ENCODE data around the gene EHBP1.

Gene EHBP1

GRCh38 chr2:63046552-63046951, 341.0 kb downstream of the EHBP1 start:
- Histone ChIP-seq H3K4me2 (ENCODE audit: low read depth, low read length, poor library complexity, severe bottlenecking) (no peak overlapping the region), H3K36me3 (ENCODE audit: insufficient read depth, low read length) (no peaks in the 10 kb centered on the region), H3F3A (ENCODE audit: low read depth) (no peaks in the 10 kb centered on the region), H3K9me2 (replicated peaks; ENCODE audit: low read depth, low read length) (no peaks in the 10 kb centered on the region), H4K20me1 (ENCODE audit: insufficient read depth, low read length, poor library complexity, severe bottlenecking) (no peaks in the 10 kb centered on the region), H3K4me1 (ENCODE audit: insufficient read depth, low read length, poor library complexity, severe bottlenecking) (no peaks in the 10 kb centered on the region), H3K79me2 (ENCODE audit: insufficient read depth, low read length) (peaks cover 8% of the 10 kb centered on the region; the same call in 1 of the 2 replicates), H2AFZ (ENCODE audit: low read length) (no peak overlapping the region), H3K9ac (ENCODE audit: low read depth, low read length, poor library complexity, severe bottlenecking) (no peak overlapping the region), H3K27me3 (ENCODE audit: insufficient read depth, low read length, poor library complexity, severe bottlenecking) (no peaks in the 10 kb centered on the region), H3K4me3 (ENCODE audit: low read length, poor library complexity, severe bottlenecking) (no peak overlapping the region), H3K9me3 (ENCODE audit: insufficient read depth, low read depth, low read length) (no peaks in the 10 kb centered on the region)
- TF ChIP-seq EZH2phosphoT487 (IDR thresholded peaks at IDR 0.05; ENCODE audit: borderline replicate concordance), result no peak
- no peak for TF ChIP-seq CTCF (conservative IDR thresholded peaks at IDR 0.05; ENCODE audit: low read length)

GRCh38 chr2:63046961-63047320, 341.4 kb downstream of the EHBP1 start:
- no peaks in the 10 kb centered on the region for H3K9me3 ChIP-seq (ENCODE audit: insufficient read depth, low read depth, low read length)
- H3K9ac ChIP-seq (ENCODE audit: low read depth, low read length, poor library complexity, severe bottlenecking), result no peak overlapping the region
- TF ChIP-seq CTCF (conservative IDR thresholded peaks at IDR 0.05; ENCODE audit: low read length) (no peak), EZH2phosphoT487 (IDR thresholded peaks at IDR 0.05; ENCODE audit: borderline replicate concordance) (no peak)
- H3K9me2 ChIP-seq (replicated peaks; ENCODE audit: low read depth, low read length), result no peaks in the 10 kb centered on the region
- H2AFZ ChIP-seq (ENCODE audit: low read length), result no peak overlapping the region
- H3K4me1 ChIP-seq (ENCODE audit: insufficient read depth, low read length, poor library complexity, severe bottlenecking), result no peaks in the 10 kb centered on the region
- no peak overlapping the region for H3K4me3 ChIP-seq (ENCODE audit: low read length, poor library complexity, severe bottlenecking)
- H3F3A ChIP-seq (ENCODE audit: low read depth), result no peaks in the 10 kb centered on the region
- H4K20me1 ChIP-seq (ENCODE audit: insufficient read depth, low read length, poor library complexity, severe bottlenecking), result no peaks in the 10 kb centered on the region
- peaks cover 12% of the 10 kb centered on the region; the same call in 1 of the 2 replicates for H3K79me2 ChIP-seq (ENCODE audit: insufficient read depth, low read length)
- H3K4me2 ChIP-seq (ENCODE audit: low read depth, low read length, poor library complexity, severe bottlenecking), result no peak overlapping the region
- no peaks in the 10 kb centered on the region for H3K27me3 ChIP-seq (ENCODE audit: insufficient read depth, low read length, poor library complexity, severe bottlenecking)
- no peaks in the 10 kb centered on the region for H3K36me3 ChIP-seq (ENCODE audit: insufficient read depth, low read length)

- H3K9ac ChIP-seq (ENCODE audit: low read depth, low read length, poor library complexity, severe bottlenecking), result no peak overlapping the region
- H3K4me2 ChIP-seq (ENCODE audit: low read depth, low read length, poor library complexity, severe bottlenecking), result no peak overlapping the region
- H2AFZ ChIP-seq (ENCODE audit: low read length), result no peak overlapping the region
- peaks cover 13% of the 10 kb centered on the region; the same call in 1 of the 2 replicates for H3K79me2 ChIP-seq (ENCODE audit: insufficient read depth, low read length)
- no peaks in the 10 kb centered on the region for H3K9me2 ChIP-seq (replicated peaks; ENCODE audit: low read depth, low read length)
- H3K4me3 ChIP-seq (ENCODE audit: low read length, poor library complexity, severe bottlenecking), result no peak overlapping the region
- TF ChIP-seq CTCF (conservative IDR thresholded peaks at IDR 0.05; ENCODE audit: low read length) (no peak), EZH2phosphoT487 (IDR thresholded peaks at IDR 0.05; ENCODE audit: borderline replicate concordance) (no peak)
- no peaks in the 10 kb centered on the region for H3K36me3 ChIP-seq (ENCODE audit: insufficient read depth, low read length)
- H4K20me1 ChIP-seq (ENCODE audit: insufficient read depth, low read length, poor library complexity, severe bottlenecking), result no peaks in the 10 kb centered on the region
- H3K4me1 ChIP-seq (ENCODE audit: insufficient read depth, low read length, poor library complexity, severe bottlenecking), result no peaks in the 10 kb centered on the region
- no peaks in the 10 kb centered on the region for H3K9me3 ChIP-seq (ENCODE audit: insufficient read depth, low read depth, low read length)
- no peaks in the 10 kb centered on the region for H3K27me3 ChIP-seq (ENCODE audit: insufficient read depth, low read length, poor library complexity, severe bottlenecking)
- no peaks in the 10 kb centered on the region for H3F3A ChIP-seq (ENCODE audit: low read depth)
These were observed 342.1 kb downstream of the EHBP1 start for GRCh38 chr2:63047321-63048279.
